Suppressor macrophage (primary cell): ENCODE results near the gene LMTK2.

Source experiments
- DNase-seq, 4 experiments: peaks; one replicate each; pipeline ENCODE4 v3.0.0-alpha.2; 2020 to 2022

Gene LMTK2

GRCh38 chr7:98137134-98137825 is 30.6 kb downstream of the LMTK2 start:
- no peak for DNase-seq

DNA sequence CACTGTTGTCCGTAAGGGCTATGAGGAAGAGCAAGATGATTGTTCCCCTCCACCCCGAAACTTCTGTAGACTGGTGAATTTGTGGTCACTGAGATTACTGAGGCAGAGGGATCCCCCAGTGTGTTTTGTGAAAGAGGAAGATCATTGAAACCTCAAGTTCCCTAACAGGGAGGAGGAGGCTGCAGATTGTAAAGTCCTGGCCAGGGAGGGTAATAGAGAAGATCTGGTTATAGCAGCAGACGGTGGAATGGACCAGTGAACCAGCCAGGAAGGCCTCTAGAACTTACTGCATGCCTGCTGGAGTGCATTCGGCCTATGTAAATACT is 31.1 kb downstream of the LMTK2 start:
- DNase-seq = peak; percentile 82 to 94 (median 88)

GRCh38 chr7:98138672-98139071 is 32.0 kb downstream of the LMTK2 start:
- no peak for DNase-seq

- DNase-seq = no peak
Measured at GRCh38 chr7:98142658-98143057, 36.0 kb downstream of the LMTK2 start.

DNA sequence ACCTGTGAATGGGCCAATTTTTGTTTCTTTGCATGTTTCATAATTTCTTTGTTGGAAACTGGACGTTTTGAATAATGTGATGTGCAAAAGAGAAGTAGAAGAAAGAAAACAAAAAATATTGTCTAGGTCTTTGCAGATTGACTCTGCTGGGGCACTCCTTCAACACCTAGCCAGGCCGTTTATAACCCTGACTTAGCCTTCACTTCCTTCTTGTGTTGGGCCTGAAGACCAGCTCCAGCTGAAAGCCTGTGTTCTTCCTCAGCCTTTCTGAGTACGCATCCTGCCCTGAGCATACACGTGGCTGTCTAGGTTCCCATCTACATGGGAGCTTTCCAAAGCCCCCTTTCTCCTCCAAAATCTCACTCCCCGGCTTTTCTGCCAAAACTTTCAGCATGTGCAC is 41.9 kb downstream of the LMTK2 start:
- no peak for DNase-seq

DNA sequence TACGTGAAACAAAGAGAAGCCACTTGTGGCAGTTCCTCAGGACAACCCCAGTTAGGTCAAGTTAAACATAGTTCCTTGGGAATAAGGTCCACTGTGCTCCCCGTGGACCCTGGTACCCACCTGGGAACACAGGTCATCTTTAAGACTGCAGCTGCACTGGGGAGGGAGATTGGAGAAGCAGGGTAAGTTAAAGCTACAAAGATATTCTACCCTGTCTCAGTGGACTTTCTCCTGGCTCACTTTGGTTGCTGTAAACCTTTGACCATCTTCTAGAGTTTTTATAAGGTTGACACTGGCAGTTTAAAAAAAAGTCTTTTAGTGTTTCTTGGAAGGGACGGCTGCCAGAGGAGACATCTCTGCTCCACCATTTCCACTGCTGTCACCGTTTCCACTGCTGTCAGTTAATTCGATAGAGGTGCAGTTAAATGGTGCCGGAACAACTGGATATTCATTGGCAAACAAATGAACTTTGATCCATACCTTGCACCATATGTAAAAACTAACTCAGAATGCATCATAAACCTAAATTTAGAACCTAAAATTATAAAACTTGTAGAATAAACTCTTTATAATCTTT is 42.5 kb downstream of the LMTK2 start:
- DNase-seq = no peak

GRCh38 chr7:98151884-98152283 is 45.2 kb downstream of the LMTK2 start:
- DNase-seq = no peak

GRCh38 chr7:98156700-98157099 is 50.0 kb downstream of the LMTK2 start:
- no peak for DNase-seq

DNA sequence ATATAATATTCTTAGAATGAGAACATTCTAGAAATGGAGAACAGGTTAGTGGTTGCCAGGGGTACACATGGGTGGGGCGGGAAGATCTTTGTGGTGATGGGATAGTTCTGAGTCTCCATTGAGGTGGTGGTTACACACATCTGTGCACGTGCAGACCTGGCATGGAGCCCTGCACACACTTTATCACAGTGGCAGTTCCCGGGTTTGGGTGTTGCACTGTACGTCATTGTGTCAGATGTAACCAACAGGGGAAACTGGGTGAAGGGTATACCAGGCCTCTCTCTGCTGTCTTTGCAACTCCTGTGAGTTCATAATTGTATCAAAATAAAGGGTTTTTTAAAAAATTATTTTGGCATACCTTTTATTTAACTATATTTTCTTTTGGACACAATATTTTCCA is 51.1 kb downstream of the LMTK2 start:
- no peak for DNase-seq

GRCh38 chr7:98162758-98163157 is 56.1 kb downstream of the LMTK2 start:
- peak in 3 of 4 experiments; percentile 18 to 64 (median 45) for DNase-seq

DNA sequence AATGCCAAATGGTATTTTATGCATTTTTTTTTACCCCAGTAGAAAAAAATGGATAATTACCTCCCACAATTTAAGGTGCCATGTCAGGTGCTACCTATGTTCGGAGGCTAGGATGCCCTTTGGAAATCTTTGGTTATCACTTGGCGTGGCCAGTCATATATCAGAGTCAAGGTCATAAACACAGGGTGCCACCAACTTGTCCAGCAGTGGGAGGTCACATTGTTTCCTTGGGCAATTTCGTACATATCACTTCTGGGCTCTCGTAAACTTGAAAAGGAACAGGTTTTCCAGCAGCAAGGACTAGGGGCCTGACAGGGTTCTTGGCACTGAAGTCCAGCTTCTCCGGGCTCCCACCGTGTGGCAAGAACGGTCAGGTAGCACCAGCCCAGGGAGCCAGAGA is 56.6 kb downstream of the LMTK2 start:
- DNase-seq = no peak

GRCh38 chr7:98163704-98164494 is 57.2 kb downstream of the LMTK2 start:
- DNase-seq = peak in 1 of 4 experiments; percentile 10

- peak; percentile 48 to 77 (median 70) for DNase-seq
Measured at GRCh38 chr7:98165827-98166667, 59.4 kb downstream of the LMTK2 start.

DNA sequence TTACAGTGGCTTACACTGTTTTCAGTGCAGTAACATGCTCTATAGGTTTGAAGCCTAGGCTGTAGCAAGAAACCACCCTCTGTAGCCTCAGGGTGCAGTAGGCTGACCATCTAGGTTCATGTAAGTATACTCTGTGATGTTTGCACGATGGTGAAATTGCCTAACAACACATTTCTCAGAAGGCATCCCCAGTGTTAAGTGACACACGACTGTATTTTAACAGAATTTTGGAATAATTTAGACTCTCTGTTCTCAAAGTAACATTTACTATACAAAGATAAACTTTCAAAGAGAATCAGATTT is 60.0 kb downstream of the LMTK2 start:
- DNase-seq = no peak

DNA sequence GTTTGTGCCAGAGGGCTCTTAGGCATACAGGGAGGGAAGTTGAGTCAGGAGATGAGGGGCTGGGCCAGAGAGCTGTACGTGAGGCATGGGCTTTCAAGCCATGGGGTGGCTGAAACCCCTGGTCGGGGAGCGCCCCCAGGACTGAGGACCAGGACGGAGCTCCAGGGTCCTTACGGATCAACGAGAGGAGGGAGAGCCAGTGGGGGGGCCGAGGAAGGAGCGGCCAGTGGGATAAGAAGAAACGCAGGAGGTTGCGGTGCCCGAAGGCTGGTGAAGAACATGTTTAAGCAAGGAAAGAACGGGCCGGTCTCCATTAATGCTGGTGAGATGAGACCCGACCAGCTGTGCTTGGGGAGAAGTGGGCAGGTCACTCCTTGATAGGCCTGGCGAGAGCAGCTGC is 61.0 kb downstream of the LMTK2 start:
- DNase-seq = no peak

DNA sequence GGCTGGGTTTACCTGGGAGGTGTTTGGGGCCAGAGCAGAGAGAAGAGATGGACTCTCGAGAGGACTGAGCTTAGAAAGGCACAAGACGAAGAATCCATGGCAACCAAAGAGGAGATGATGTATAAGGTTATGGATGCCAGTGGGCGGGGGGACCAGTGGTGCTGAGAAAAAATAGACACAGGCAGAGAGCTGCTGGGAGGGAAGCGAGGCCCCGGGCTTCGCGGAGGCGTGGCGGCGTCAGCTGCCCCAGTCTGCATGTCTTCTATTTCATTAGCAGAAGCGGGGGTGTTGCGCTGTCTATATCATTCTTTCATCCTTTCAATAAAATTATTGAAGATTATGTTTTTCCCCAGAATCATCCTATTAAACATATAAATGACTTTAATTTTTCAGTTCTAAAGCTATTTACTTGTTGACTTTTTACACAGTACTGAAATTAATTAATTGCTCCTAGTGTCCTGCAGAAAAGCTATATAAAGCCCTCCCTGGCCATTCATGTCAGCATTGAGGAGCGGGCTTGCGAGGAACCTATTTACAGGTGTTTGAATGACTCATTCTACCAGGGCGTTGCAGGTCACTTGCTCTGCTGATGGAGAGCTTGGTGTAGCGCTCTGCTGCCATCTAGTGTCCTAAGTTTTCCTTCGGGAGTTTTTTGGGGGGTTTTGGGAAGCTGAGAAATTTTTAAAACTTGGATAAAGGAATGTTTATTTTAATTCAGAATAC is 61.7 kb downstream of the LMTK2 start:
- peak; percentile 50 to 76 (median 66) for DNase-seq

GRCh38 chr7:98168904-98169621 is 62.4 kb downstream of the LMTK2 start:
- DNase-seq = no peak

GRCh38 chr7:98170966-98171365 is 64.3 kb downstream of the LMTK2 start:
- no peak for DNase-seq

DNA sequence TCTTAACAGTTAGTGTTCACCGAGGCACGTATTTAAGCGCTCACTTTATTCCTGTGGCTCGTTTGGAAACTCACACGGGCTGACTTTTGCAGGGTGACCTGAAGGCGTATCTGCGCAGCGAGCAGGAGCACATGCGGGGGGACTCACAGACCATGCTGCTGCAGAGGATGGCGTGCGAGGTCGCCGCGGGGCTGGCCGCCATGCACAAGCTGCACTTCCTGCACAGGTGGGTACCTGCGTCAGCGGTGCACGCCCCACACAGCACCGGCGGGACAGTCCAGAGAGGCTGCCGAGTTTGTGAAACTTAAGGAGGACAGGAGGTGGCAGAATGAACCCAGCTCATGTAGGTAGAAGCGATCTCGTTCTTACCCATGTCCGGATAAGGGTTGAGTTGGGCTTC is 64.8 kb downstream of the LMTK2 start:
- DNase-seq = no peak

DNA sequence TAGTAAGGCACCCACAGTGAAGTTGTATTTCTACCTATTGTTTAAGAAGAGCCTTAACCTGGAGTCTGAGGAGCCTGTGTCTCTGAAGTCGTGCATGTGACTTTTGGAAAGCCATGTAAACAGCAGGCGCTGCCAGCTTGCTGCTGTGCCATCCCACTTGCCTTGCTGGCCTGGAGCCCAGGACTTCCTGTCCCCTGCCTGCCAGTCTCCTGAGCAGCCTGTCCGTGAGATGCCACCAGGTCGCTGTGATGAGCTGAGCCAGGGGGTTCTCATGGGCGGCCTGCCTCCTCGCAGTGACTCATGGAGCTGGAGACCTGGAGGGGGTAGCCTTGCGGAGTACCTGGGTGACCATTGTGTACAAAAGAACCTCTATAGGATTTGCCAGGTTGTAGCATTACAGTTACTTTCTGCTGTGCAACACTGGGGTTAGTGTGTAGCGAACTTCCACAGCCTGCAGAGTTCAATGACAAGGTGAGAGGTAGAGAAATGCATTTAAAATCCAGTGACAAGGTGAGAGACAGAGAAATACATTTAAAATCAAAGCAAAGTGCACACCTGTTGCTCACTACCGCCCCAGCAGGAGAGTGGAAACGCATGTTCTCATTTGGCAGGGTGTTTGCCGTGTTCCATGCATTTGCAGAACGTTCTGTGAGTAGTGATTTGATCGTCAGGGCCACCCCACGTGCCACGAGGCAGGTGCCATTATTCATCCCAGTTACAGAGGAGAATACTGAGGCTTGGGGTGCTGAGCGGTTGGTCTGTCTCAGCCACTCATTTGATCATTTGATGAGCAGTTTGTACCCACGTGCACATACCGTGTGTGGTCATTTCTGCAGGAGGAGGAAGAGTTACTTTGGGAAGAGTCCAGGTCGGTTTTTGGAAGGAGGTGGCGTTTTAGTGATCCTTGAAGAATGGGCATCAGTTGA is 67.9 kb downstream of the LMTK2 start:
- DNase-seq = no peak
